GM12878 (cell line): ENCODE measurements around the gene RABGGTB.
"Not testable (repeated sequence)": the region's sequence is repeated elsewhere in the genome, so short reads cannot be mapped to it uniquely, and the experiment has no call there.

Experiments used
- BCLAF1 ChIP-seq: fragments of 450-650 bp; IDR thresholded peaks from 2 replicates; pipeline ENCODE4 v1.6.1; 2017; ENCODE audit warnings: antibody characterized with exemption, mild to moderate bottlenecking, moderate library complexity
- CREB1 ChIP-seq: IDR thresholded peaks from 2 replicates; pipeline ENCODE4 v1.6.1; 2012; ENCODE audit warnings: low read depth, mild to moderate bottlenecking, inconsistent platforms
- CTCF ChIP-seq, 3 experiments: IDR thresholded peaks in 2 of 3; conservative IDR thresholded peaks in 1 of 3; 2 replicates each; pipeline ENCODE4 v1.5.1; 2011; ENCODE audit warnings: low read depth in 3 of 3, low read length in 3 of 3, mild to moderate bottlenecking in 3 of 3, control low read depth in 2 of 3, moderate library complexity in 2 of 3, inconsistent platforms in 1 of 3, mixed read lengths in 1 of 3; ENCODE audit not compliant: control insufficient read depth in 2 of 3, insufficient read depth in 1 of 3; ENCODE audit errors: extremely low read depth in 1 of 3
- FOXM1 ChIP-seq: IDR thresholded peaks from 2 replicates; pipeline ENCODE4 v1.6.1; 2012; ENCODE audit warnings: low read depth, mild to moderate bottlenecking, inconsistent platforms, low read length, moderate library complexity
- GABPA ChIP-seq: IDR thresholded peaks from 2 replicates; pipeline ENCODE4 v1.6.1; 2014; ENCODE audit warnings: antibody characterized with exemption, low read depth, mild to moderate bottlenecking, inconsistent platforms
- NR2F1 ChIP-seq: fragments of 450-650 bp; conservative IDR thresholded peaks from 2 replicates; pipeline ENCODE4 v1.6.1; 2017; ENCODE audit warnings: mild to moderate bottlenecking
- POLR2A ChIP-seq: IDR thresholded peaks from 2 replicates; pipeline ENCODE4 v1.6.1; 2011; ENCODE audit warnings: low read depth, mild to moderate bottlenecking, low read length
- POLR2AphosphoS5 ChIP-seq: IDR thresholded peaks from 2 replicates; pipeline ENCODE4 v1.6.1; 2011; ENCODE audit warnings: mild to moderate bottlenecking, low read length, inconsistent platforms
- SIN3A ChIP-seq: IDR thresholded peaks from 2 replicates; pipeline ENCODE4 v1.6.1; 2012; ENCODE audit warnings: low read depth, low read length, improper control_type of control experiment
- SREBF2 ChIP-seq: IDR thresholded peaks from 2 replicates; pipeline ENCODE4 v1.6.1; 2012; ENCODE audit warnings: mild to moderate bottlenecking, low read length
- ZNF274 ChIP-seq: IDR thresholded peaks from one replicate; pipeline ENCODE4 v1.8.0; 2011; ENCODE audit not compliant: insufficient read length, insufficient read depth

GRCh38 chr1:75783920-75784319 lies 2.1 kb upstream of the RABGGTB start:
- TF ChIP-seq CREB1; ZNF274; GABPA; SREBF2; POLR2A; CTCF (IDR thresholded peaks at IDR 0.05 in 2 of 3, conservative IDR thresholded peaks at IDR 0.05 in 1 of 3; ENCODE audit: control insufficient read depth in 2 of 3, extremely low read depth in 1 of 3, insufficient read depth in 1 of 3, low read depth in 3 of 3, low read length in 3 of 3); SIN3A; POLR2AphosphoS5; FOXM1; NR2F1; BCLAF1: not testable (repeated sequence)
